GM21447 (cell line): Measurements from ENCODE around the gene RTKN.
"Not testable (repeated sequence)": the region's sequence is repeated elsewhere in the genome, so short reads cannot be mapped to it uniquely, and the experiment has no call there.

Source experiments
- ATAC-seq: cut with Tn5 transposase; IDR thresholded peaks from one replicate; pipeline ENCODE4 v1.9.1; 2021; ENCODE audit not compliant: unreplicated experiment

The RTKN gene

GRCh38 chr2:74439373-74439772, 2.4 kb downstream of the RTKN start:
- ATAC-seq, result no peak

- no peak for ATAC-seq
Observed at GRCh38 chr2:74438248-74438647, 3.5 kb downstream of the RTKN start.

- no peak for ATAC-seq
Observed at GRCh38 chr2:74436848-74437695, 4.7 kb downstream of the RTKN start.

GRCh38 chr2:74436111-74436805, 5.5 kb downstream of the RTKN start:
- ATAC-seq, result no peak

- no peak for ATAC-seq
Observed at GRCh38 chr2:74430502-74430901, 11.2 kb downstream of the RTKN start.

GRCh38 chr2:74429487-74430451, 12.0 kb downstream of the RTKN start:
- no peak for ATAC-seq

GRCh38 chr2:74428675-74429074, 13.1 kb downstream of the RTKN start:
- ATAC-seq, result no peak

- no peak for ATAC-seq
Observed at GRCh38 chr2:74427551-74427950, 14.2 kb downstream of the RTKN start.

GRCh38 chr2:74426181-74426758, 15.5 kb downstream of the RTKN start:
- ATAC-seq, result no peak

GRCh38 chr2:74425523-74425922, 16.2 kb downstream of the RTKN start:
- ATAC-seq, result no peak

GRCh38 chr2:74424995-74425406, 16.7 kb downstream of the RTKN start:
- ATAC-seq, result no peak

GRCh38 chr2:74424139-74424992, 17.4 kb downstream of the RTKN start:
- ATAC-seq, result no peak

- no peak for ATAC-seq
Observed at GRCh38 chr2:74423231-74424095, 18.3 kb downstream of the RTKN start.

GRCh38 chr2:74421221-74421870, 20.4 kb downstream of the RTKN start, which contains the start of the genes C2orf81 and WDR54:
TSS of gene C2orf81 (minus strand) at chr2:74421619. CDS start at chr2:74421560, 59 bp downstream.
TSS of gene WDR54 (plus strand) at chr2:74421730. CDS start at chr2:74422154, 424 bp downstream.
- peak; percentile 86 for ATAC-seq

GRCh38 chr2:74420443-74421103, 21.2 kb downstream of the RTKN start:
- ATAC-seq, result not testable (repeated sequence)

- ATAC-seq, result no peak
Observed at GRCh38 chr2:74420006-74420405, 21.7 kb downstream of the RTKN start.

- ATAC-seq, result no peak
Observed at GRCh38 chr2:74419345-74419744, 22.4 kb downstream of the RTKN start.

- no peak for ATAC-seq
Observed at GRCh38 chr2:74418312-74418711, 23.4 kb downstream of the RTKN start.
